GM18873 (cell line): Measurements from ENCODE around the gene PCCA.

ENCODE experiments used
- ATAC-seq: cut with Tn5 transposase; IDR thresholded peaks from one replicate; pipeline ENCODE4 v1.9.1; 2021; ENCODE audit warnings: mild to moderate bottlenecking, moderate library complexity, moderate number of reproducible peaks; ENCODE audit not compliant: unreplicated experiment, low FRiP score

PCCA gene

GRCh38 chr13:100483841-100484381 lies 395.0 kb downstream of the PCCA start:
- no peak for ATAC-seq

DNA sequence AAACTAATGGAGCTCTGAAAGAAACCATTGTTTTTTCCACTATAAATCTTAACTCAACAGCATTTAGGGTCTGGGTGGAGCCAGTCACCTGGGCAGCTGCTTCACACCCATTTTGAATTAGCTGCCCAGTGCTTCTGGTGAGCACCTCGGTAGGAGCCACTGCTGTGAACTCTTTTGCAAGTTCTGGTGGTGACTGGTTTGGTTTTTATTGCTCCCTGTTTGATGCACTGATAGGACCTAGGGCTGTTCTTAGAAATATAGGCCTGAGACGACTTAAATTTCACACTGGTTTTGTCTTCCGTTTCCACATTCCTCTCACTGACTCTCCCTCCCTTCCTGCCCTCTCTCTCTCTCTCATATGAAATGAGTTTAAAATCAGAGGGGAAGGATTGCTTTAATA lies 395.8 kb downstream of the PCCA start:
- ATAC-seq, result no peak

GRCh38 chr13:100485265-100485664 lies 396.4 kb downstream of the PCCA start:
- no peak for ATAC-seq

DNA sequence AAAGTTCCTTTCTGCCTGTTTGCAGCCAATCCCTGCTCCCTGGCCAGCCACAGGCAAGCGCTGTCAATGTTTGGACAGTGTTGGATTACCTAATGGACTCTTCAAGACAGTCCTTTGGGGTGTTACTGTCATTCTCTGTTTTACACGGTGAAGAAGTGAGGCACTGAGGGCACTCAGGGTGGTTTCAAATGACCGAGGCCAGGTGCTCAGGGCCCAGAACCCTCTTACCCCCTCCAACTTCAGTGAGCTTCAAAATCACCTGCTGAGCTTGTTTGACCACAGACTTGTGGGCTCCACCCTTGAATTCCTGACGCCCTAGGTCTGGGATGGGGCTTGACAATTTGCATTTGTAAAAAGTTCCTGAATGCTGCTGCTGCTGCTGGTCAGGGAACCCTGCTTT lies 401.8 kb downstream of the PCCA start:
- ATAC-seq, result no peak

- ATAC-seq, result no peak
Observed at GRCh38 chr13:100491164-100491842, 402.4 kb downstream of the PCCA start.

DNA sequence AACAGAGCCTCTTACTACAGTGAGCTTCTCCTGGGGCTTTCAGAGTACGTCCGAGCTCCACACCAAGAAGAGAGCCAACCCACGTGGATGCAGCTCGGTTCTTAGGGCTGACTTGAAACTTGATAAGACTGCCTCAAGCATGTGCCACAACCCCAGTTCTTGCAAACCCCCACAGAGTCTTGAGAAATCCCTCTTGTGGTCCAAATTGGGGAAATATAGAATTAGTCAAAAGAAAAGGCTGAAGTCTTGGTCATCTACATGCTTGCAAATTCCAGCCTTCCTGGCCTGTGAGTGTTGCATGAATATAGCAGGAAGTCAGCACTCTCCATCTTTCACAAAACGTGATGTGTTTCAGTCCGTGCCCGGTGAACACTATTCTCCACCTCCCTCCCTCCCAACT lies 404.5 kb downstream of the PCCA start:
- ATAC-seq, result no peak

DNA sequence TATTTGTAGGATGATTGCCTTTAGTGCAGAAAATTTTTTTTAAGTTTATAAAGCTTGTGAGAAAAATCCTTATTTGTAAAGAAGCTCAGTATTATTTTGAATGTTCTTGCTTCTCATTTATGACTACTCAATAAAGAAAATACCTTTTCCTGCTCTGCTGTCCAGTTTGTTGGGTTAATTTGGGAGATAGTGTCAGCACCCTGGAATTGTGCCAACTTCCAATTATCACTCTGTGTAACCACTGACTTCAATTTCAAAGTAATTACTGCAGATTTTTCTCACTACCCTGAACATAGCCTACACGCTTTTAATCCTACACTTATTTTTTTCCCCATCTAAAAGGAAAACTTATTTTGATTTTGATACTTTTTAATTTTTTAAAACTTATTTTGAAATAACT lies 406.6 kb downstream of the PCCA start:
- ATAC-seq, result no peak

- ATAC-seq, result no peak
Observed at GRCh38 chr13:100497389-100497788, 408.5 kb downstream of the PCCA start.

- ATAC-seq, result no peak
Observed at GRCh38 chr13:100502446-100502845, 413.6 kb downstream of the PCCA start.

DNA sequence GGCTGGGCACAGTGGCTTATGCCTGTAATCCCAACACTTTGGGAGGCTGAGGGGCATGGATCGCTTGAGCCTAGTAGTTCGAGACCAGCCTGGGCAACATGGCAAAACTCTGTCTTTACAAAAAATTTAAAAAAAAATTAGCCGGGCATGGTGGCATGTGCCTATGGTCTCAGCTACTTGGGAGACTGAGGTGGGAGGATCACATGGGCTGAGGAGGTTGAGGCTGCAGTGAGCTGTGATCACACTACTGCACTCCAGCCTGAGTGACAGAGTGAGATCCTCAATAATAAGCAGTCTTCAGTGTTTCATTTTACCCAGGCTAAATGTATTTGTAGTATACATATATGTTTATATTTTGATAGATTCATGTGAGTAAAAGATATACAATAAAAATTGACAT lies 414.7 kb downstream of the PCCA start:
- no peak for ATAC-seq

- no peak for ATAC-seq
Observed at GRCh38 chr13:100506154-100506553, 417.3 kb downstream of the PCCA start.

DNA sequence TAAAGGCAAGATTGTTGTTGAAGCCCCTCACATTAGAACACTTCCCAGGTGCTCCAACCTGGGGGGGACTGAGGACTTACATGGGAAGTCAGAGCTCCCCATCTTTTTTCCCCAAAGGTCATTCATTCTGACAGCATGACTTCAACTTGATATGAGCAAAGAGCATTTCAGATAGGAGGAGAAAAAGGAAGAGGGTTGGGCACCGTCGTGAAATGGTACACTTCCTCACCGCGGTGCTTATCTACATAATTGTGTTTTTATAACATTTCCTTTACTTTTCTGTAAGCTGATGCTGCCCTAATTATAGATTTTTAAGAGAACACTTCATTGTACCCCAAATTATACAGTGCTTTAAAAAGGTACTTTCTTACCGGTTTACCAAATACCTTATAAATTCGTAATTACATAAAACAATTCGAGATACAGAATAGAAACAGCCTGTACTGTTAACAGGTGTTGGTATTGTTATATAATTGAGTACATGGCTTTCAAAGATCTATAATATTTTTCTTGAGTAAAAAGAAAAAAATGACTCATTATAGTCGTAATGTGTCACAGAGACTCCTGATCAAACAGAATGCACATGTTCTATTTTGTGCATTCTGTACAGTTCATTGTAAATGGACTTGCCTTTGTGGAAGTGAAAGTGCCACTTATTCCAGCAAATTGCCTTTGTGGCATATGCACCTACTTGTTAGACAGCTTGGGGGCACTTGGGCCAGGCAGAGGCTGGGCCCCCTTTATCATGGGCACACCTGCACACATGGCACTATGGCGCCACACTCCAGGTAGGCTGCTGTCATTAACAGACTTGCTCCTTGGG lies 417.9 kb downstream of the PCCA start:
- ATAC-seq, result no peak

DNA sequence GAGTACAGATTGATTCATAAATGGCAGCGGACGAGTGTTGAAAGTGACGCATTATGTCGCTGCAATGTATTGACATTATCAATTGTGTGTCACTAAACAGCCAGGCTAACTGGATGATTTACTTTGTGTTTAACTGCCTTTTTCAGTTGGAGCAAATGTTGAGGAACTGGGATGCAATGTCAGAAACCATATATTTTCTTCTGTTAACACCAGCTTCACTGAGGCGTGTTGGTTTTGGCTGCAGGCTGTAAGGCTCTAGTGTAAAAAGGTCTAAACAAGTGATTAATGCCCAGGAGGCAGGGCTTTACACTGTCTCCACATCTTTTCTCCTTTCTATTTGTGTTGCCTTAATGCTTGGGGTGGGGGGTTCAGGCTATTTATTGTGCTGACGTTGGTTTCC lies 419.6 kb downstream of the PCCA start:
- ATAC-seq, result no peak

DNA sequence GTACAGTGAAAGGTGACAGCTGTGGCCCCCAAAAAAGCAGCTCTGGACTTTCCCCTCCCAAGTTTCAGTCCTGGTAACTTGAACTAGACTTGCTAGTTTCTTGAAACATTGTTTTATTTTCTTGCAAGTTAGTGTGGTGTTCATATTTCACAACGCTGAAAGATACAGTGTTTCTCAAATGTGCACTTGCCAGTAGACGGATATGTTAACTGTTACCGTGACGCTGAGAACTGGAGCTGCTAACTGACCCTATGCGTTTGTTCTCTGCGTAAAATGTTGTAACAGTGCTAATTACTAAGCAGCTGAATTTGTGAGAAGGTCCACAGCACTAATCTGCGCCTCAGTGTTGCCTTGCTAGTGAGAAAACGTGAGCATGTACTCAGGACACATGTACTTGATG lies 420.1 kb downstream of the PCCA start:
- ATAC-seq, result no peak

DNA sequence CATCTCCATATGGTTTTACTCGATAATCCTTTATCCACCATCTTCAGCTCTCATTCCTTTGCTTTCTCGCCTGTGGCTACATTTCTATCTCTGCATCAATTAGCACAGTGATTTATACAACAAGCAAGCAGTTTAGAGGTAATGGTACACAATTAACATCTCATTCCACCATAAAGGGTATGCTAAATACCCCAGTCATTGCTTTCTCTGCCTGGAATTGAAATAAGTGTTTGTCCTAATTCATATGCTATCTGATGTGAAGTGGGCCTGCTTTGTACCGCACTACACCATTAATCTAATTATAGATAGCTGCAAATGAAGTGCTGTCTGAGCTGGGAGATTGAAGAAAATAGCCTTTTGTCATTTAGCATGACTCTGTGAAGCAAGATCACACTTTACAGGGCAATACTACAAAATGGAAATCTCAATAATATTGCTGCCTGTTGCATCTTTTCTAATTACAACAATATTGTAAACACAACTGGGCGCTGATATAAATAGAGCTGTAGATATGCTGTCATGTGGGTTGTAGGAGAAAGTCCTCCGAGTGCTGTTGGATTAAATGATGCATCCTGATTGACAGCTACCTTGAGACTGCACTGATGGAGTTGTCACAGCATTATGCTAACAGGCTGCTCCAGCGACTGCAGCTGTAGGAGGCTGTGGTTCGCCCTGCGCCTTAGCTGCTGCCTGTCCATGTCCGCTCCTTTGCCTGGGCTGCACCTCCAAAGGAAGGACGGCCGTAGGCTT lies 421.5 kb downstream of the PCCA start:
- no peak for ATAC-seq

DNA sequence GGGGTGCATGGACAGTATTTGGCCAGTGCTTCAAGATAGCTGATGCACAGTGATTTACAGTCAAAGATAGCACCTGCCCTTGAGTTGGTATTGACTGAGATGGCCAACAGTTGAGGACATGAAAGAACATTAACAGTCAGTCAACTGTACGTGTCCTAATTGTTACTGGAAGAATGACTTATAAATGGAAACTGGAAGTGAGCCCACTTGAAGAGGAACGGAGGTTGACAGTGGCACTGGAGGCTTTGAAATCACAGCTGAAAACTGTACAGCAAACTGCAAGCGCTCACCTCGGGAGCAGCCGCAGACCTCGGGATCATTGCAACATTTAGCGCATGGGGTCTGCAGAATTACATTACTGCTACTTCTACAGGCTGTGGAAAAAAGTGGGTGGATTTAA lies 422.6 kb downstream of the PCCA start:
- no peak for ATAC-seq

DNA sequence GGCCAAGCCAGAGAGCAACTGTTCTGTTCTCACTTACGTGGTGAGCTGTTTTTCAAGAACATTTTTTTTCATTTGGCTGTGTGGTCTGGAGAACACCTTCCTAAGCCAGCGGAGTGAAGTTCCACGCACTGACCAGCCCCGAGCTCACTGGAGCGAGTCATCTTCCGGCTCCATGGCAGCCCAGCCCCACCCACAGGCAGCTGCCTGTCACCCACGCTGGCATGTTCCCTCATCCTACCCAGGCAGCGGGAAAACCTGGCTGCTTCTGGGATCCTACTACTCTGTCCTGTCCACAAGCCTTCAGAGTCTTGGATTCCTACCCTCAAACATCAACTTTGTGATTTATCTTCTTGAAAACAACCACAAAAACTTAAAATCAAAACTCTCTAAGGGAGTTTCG lies 423.5 kb downstream of the PCCA start:
- ATAC-seq, result no peak

DNA sequence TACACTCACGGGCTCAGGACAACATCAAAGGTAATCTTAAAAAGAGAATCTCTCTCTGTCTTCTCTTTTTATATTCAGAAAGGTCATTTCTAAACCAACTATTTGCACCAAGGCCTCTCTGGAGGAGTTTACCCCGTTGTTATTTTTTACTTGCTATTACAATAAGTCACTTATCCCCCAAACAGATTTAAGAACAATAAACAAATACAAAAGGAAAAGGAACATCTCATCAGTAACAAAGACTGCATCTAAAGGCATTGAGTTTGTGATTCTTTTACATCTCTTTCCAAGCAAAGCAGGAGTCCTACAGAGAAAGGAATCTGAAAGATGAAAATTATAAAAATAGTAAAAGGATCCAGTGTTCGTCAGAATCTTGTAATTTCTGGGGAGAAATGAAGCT lies 424.3 kb downstream of the PCCA start:
- ATAC-seq, result no peak

- no peak for ATAC-seq
Observed at GRCh38 chr13:100513987-100514670, 425.2 kb downstream of the PCCA start.

DNA sequence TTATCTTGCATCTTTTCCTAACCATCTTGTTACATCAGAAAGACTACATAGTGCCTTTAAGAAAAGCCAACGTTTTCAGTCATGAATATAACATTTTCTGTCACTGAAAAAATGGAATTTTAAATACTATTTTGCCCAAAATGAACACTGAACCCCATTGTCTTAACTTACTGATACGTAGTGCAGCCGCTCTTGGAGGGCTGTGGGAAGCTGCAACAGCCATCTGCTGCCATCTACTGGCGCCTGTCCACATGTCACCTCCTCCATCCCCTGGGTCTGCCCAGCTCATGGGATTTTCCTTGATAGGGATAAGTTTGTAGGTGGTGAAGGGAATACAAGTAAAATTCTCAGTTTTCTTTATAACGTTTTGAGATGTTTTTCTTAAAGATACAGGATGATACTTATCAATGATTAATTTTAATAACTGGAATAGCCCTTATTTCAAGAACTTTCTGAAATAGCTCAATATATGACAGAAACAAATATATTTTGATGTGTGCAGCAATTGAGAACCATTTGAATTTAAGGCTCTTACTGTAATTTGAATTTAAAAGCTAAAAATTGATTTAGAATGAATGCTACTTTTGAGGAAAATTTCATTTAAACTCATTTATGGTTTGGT lies 426.0 kb downstream of the PCCA start:
- ATAC-seq, result peak; percentile 87
